AG10803 (cell line): ENCODE results near the gene E2F6.

Experiments
- DNase-seq: peaks from one replicate; pipeline ENCODE4 v3.0.0; 2010; ENCODE audit warnings: low read depth
- H3K4me3 ChIP-seq: 2 replicates; pipeline ENCODE4 v1.5.1; 2011; ENCODE audit warnings: mild to moderate bottlenecking, low read length, control low read depth
- TF ChIP-seq, protein P1 (sequence below): conservative IDR thresholded peaks from 2 replicates; pipeline ENCODE4 v1.5.1; 2011; ENCODE audit warnings: mild to moderate bottlenecking, low read length, control low read depth, inconsistent platforms

The E2F6 gene

DNA sequence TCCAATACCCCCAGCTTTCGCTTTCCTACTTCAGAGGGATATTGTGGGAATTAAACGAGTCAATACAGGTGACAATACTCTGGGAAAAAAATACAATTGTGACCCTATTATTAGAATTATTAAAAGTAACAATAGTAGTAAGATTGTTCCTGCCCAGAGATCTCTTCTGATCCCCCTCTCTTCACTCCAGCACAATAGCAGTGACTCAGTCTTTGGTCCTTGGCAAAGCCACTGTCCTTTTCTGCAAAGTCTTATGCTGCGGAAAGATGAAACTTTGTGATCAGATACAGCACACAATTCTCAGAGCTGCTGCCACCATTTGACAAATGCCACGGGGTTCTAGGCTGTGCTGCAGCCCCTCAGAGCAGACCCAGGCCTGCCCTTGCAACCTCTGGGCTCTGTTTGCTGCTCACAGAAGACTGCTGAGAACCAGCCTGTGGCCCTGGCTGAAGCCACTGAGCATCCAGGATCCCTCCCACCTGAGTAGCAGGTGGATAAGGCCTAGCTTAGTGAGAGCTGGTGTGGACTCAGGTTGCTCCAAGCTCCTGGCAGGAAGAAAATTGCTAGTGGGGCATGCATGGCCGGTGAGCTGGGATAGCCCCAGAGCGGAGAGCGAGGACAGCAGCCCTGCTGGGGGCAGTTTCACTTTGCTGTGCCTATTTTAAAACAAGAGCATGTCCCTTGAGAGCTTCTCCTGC, 61.4 kb downstream of the E2F6 start:
- no peak for DNase-seq
- no peak overlapping the region for H3K4me3 ChIP-seq
- TF ChIP-seq, protein P1, sequence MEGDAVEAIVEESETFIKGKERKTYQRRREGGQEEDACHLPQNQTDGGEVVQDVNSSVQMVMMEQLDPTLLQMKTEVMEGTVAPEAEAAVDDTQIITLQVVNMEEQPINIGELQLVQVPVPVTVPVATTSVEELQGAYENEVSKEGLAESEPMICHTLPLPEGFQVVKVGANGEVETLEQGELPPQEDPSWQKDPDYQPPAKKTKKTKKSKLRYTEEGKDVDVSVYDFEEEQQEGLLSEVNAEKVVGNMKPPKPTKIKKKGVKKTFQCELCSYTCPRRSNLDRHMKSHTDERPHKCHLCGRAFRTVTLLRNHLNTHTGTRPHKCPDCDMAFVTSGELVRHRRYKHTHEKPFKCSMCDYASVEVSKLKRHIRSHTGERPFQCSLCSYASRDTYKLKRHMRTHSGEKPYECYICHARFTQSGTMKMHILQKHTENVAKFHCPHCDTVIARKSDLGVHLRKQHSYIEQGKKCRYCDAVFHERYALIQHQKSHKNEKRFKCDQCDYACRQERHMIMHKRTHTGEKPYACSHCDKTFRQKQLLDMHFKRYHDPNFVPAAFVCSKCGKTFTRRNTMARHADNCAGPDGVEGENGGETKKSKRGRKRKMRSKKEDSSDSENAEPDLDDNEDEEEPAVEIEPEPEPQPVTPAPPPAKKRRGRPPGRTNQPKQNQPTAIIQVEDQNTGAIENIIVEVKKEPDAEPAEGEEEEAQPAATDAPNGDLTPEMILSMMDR = no peak

DNA sequence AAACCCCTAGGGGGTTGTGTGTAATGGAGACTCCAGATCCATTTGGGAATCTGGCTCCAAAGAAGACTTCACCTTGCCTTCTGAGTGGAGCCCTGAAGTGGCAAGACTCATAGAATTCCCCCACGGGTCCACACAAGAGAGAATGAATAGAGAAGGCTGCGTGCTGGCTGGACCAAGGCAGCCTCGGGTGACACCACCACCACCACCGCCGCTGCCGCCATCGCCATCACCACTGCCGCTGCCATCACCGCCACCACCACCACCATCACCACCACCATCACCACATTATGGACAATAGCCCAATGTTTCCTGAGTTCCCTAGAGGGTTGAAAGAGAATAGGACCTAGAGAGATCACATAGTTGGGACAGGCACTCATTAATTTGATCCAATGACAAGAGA, 63.5 kb downstream of the E2F6 start:
- DNase-seq = no peak
- TF ChIP-seq, protein P1 = no peak
- H3K4me3 ChIP-seq = no peak overlapping the region

DNA sequence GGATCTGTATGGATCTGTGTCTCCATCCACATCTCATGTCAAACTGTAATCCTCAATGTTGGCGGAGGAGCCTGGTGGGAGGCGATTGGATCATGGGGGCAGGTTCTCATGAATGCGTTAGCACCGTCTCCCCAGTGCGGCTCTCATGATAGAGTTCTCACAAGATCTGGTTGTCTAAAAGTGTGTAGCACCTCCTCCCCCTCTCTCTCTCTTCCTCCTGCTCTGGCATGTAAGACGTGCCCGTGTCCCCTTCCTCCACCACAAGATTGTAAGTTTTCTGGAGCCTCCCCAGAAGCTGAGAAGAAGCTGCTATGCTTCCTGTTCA, 66.6 kb downstream of the E2F6 start:
- no peak for DNase-seq
- H3K4me3 ChIP-seq = no peak overlapping the region
- TF ChIP-seq, protein P1 = no peak

DNA sequence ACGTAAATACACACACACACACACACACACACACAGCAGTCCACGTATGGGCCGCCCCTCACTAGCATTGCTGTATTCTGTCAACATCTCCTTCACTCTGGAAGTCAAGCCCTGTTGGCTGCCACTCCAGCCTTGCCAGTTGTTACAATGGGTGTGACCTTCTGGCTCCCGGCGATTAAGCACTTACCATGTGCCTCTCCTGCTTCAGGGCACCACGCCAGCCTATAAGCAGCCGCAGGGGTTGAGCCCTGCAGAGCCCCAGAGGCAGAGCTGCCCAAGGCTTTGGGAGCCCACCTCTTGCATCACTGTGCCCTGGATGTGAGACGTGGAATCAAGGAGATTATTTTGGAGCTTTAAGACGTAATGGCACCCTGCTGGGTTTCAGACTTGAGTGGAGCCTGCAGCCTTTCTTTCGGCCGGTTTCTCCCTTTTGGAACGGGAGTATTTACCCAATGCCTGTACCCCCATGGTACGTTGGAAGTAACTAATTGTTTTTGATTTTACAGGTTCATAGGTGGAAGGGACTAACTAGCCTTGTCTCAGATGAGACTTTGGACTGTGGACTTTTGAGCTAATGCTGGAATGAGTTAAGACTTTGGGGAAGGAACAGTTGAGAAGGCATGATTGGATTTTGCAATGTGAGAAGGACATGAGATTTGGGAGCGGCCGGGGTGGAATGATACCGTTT, 67.1 kb downstream of the E2F6 start:
- no peak overlapping the region for H3K4me3 ChIP-seq
- no peak for DNase-seq
- TF ChIP-seq, protein P1 = no peak

DNA sequence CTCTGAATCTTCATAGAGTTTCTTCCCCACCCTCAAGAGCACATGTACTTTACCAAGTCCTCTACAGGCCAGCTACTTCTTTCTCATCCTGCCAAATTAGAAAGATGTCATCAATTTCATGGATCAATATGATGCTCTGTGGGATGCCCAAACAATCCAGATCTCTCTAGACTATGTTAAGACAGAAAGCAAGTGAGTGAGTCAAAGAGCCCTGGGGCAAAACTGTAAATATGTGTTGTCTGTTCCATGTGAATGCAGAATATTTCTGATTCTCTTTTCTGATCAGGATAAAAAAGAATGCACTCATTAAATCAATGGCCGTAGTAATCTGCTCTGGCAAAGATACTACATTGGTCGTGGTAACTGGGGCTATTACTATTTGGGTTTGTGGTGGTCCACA, 68.4 kb downstream of the E2F6 start:
- no peak for DNase-seq
- TF ChIP-seq, protein P1 = no peak
- H3K4me3 ChIP-seq = no peak overlapping the region

DNA sequence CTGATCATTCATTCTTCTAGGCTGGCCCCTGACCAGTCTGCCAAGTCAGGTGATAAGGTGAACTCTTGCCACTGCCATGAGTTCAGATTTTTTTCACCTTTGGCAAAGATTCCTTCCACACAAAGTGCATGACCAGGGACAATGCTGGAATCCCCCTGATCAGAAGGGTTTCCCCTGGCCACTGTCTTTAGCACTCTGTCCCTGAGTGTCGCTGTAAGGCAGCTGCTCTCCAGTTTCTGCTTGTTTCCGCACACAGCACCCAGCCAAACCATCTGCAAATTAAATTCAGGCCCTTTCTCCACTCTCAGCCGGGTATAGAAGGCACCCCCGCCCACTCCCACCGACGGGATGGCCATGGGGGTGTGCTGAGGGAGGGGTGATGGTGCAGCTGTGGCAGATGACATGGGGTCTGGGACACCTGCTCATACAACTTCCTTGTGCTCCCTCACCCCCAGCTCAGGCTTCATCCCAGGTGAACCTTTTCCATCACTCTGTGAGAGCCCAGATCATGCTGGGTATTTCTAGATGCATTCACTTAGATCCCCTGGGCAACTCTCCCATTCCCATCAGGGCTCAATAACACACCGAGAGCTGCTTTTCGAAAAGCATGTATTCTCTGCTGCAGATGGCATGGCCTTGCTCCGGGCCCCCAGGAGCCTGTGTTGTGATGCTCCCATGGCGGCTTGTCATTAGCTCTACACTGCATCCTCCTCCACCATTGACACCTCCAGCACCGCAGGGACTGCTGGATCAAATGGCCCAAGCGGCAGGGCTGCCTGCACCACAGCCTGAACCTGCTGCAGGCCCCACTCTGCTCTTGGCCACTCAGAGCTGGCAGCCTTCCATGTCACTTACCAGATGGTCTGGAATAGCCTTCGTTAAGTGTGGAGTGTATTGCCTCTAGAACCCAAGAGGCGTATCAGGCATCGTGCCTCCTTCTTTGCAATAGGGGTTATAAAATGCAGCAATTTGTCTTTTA, 69.2 kb downstream of the E2F6 start:
- no peak overlapping the region for H3K4me3 ChIP-seq
- DNase-seq = no peak
- TF ChIP-seq, protein P1 = no peak
